Measurements from ENCODE around the gene FAM117B. TPM values are rescaled to one million over a fixed set of nuclear protein-coding genes. Genes with fewer than 3 reads are reported as not detected.

The FAM117B gene
- total RNA-seq, 1 experiment from 2014 or later = 24.0 TPM

- Mint-ChIP-seq H3K27me3 (ENCODE audit: low read depth) (no peaks in the 10 kb centered on the region), H3K4me3 (no peak overlapping the region), H3K36me3 (ENCODE audit: insufficient read depth in 1 of 3, low read depth in 3 of 3) (peaks cover 19 to 56% (median 49%) of the 10 kb centered on the region in 3 experiments), H3K27ac (no peak overlapping the region), H3K9me3 (peaks cover 0 to 7% of the 10 kb centered on the region in 2 experiments; a peak in 1 of 5 replicates), H3K4me1 (no peaks in the 10 kb centered on the region)
- no peak overlapping the region for H3K18ac ChIP-seq (ENCODE audit: insufficient read length, low read depth, low read length)
- TF ChIP-seq CTCF (conservative IDR thresholded peaks at IDR 0.05) = no peak
- no peak overlapping the region for H4K5ac ChIP-seq (ENCODE audit: insufficient read length, low read depth, low read length)
- H3K4ac ChIP-seq (ENCODE audit: low read depth, low read length) = no peak overlapping the region
- H3K23me2 ChIP-seq (ENCODE audit: insufficient read length, low read depth, low read length, poor library complexity, severe bottlenecking) = no peaks in the 10 kb centered on the region
- H2BK12ac ChIP-seq (ENCODE audit: insufficient read length, low read depth, low read length) = no peak overlapping the region
- no peak overlapping the region for H2BK20ac ChIP-seq (ENCODE audit: low read depth, low read length, poor library complexity, severe bottlenecking)
- H2BK15ac ChIP-seq (ENCODE audit: low read depth, low read length) = no peak overlapping the region
- no peaks in the 10 kb centered on the region for H3K4me1 ChIP-seq (ENCODE audit: insufficient read depth, low read length)
- H3K9me3 ChIP-seq (ENCODE audit: control insufficient read depth, low read depth, low read length) = no peaks in the 10 kb centered on the region
- no peaks in the 10 kb centered on the region for H4K20me1 ChIP-seq (ENCODE audit: control insufficient read depth, insufficient read depth, insufficient read length)
- no CpG with 5 or more reads among the region's 4 CpGs for WGBS (ENCODE audit: extremely low coverage, insufficient read length, low lambda C conversion rate)
- no peak overlapping the region for H2AK5ac ChIP-seq (ENCODE audit: insufficient read length, low read length)
- H3K14ac ChIP-seq (ENCODE audit: insufficient read depth, low read length) = no peak overlapping the region
- no peak overlapping the region for H3T11ph ChIP-seq (ENCODE audit: low read length)
- H3K9ac ChIP-seq (ENCODE audit: extremely low read depth, insufficient read length, low read length) = no peak overlapping the region
- H3K27ac ChIP-seq (ENCODE audit: insufficient read length, low read depth, low read length) = no peak overlapping the region
- no peaks in the 10 kb centered on the region for H3K79me2 ChIP-seq (ENCODE audit: insufficient read depth, low read length)
- no peaks in the 10 kb centered on the region for H3K27me3 ChIP-seq (ENCODE audit: insufficient read depth, low read length)
- H3K23ac ChIP-seq (ENCODE audit: insufficient read length, low read depth, low read length) = no peak overlapping the region
- H2BK5ac ChIP-seq (ENCODE audit: insufficient read length, low read length) = no peak overlapping the region
- H4K8ac ChIP-seq (replicated peaks; ENCODE audit: insufficient read length, low read depth, low read length) = no peak overlapping the region
- H3K4me2 ChIP-seq (ENCODE audit: insufficient read depth, insufficient read length, low read length) = no peak overlapping the region
- H2BK120ac ChIP-seq (ENCODE audit: low read depth, low read length, poor library complexity, severe bottlenecking) = no peak overlapping the region
- H4K91ac ChIP-seq (ENCODE audit: insufficient read length, low read depth, low read length) = no peak overlapping the region
- H3K56ac ChIP-seq (ENCODE audit: insufficient read length, low read depth, low read length) = no peak overlapping the region
- H3K79me1 ChIP-seq (ENCODE audit: insufficient read depth, low read depth, low read length, poor library complexity, severe bottlenecking) = no peaks in the 10 kb centered on the region
- no peak for DNase-seq
- H2AFZ ChIP-seq (ENCODE audit: low read length) = no peak overlapping the region
Measured at GRCh38 chr2:202758128-202758527, 123.4 kb downstream of the FAM117B start.

Measured in H9 (cell line).